HAP-1 (cell line): ENCODE results near the gene ITPK1.
"Not testable (repeated sequence)": the region's sequence is repeated elsewhere in the genome, so short reads cannot be mapped to it uniquely, and the experiment has no call there.

ENCODE experiments used
- DNase-seq, 2 experiments: peaks; one replicate each; pipeline ENCODE4 v3.0.0-alpha.2; 2016 to 2020; ENCODE audit warnings: low spot score in 2 of 2
- H3K27me3 ChIP-seq: fragments of 250-450 bp; sonication (Bioruptor Pico); 2 replicates; pipeline ENCODE4 v1.5.1; 2020; ENCODE audit warnings: low read depth, mild to moderate bottlenecking, moderate library complexity
- H3K36me3 ChIP-seq: fragments of 250-450 bp; sonication (Bioruptor Pico); replicated peaks from 2 replicates; pipeline ENCODE4 v1.5.1; 2020; ENCODE audit warnings: mild to moderate bottlenecking
- H3K4me1 ChIP-seq: fragments of 250-450 bp; sonication (Bioruptor Pico); 2 replicates; pipeline ENCODE4 v1.5.1; 2020; ENCODE audit warnings: mild to moderate bottlenecking
- H3K4me3 ChIP-seq: fragments of 250-450 bp; sonication (Bioruptor Pico); 2 replicates; pipeline ENCODE4 v1.5.1; 2020; ENCODE audit warnings: mild to moderate bottlenecking, moderate library complexity
- H3K9me3 ChIP-seq: fragments of 250-450 bp; sonication (Bioruptor Pico); 2 replicates; pipeline ENCODE4 v1.5.1; 2020; ENCODE audit warnings: mild to moderate bottlenecking, moderate library complexity
- in situ Hi-C: fragments of 300-500 bp; cut with MboI; formaldehyde crosslinking; loops from 3 replicates; pipeline ENCODE4 v1.14.3; 2020; ENCODE audit warnings: low sequenced_read_pairs, inconsistent platforms, mixed read lengths

ITPK1 gene

GRCh38 chr14:93142854-93143652 is 27.3 kb upstream of the ITPK1 start:
- DNase-seq, result no peak
- no peaks in the 10 kb centered on the region for H3K4me1 ChIP-seq
- no peak overlapping the region for H3K4me3 ChIP-seq
- no peaks in the 10 kb centered on the region for H3K9me3 ChIP-seq
- H3K36me3 ChIP-seq, result no peaks in the 10 kb centered on the region
- in situ Hi-C loops, result no loop called here
- no peaks in the 10 kb centered on the region for H3K27me3 ChIP-seq

GRCh38 chr14:93137864-93138263 is 22.1 kb upstream of the ITPK1 start:
- H3K4me3 ChIP-seq, result no peak overlapping the region
- no peaks in the 10 kb centered on the region for H3K36me3 ChIP-seq
- peak in 1 of 2 experiments; percentile 25 for DNase-seq
- no peaks in the 10 kb centered on the region for H3K27me3 ChIP-seq
- no peaks in the 10 kb centered on the region for H3K4me1 ChIP-seq
- in situ Hi-C loops, result loop anchor here (5.0 kb wide), 1 partner anchor 196 kb away; no protein-coding TSS in a partner anchor
- H3K9me3 ChIP-seq, result no peaks in the 10 kb centered on the region

GRCh38 chr14:93136508-93136907 is 20.8 kb upstream of the ITPK1 start:
- H3K36me3 ChIP-seq, H3K27me3 ChIP-seq, H3K9me3 ChIP-seq, DNase-seq, H3K4me1 ChIP-seq, H3K4me3 ChIP-seq: not testable (repeated sequence)
- in situ Hi-C loops, result loop anchor here (5.0 kb wide), 1 partner anchor 194 kb away; no protein-coding TSS in a partner anchor

- Histone ChIP-seq H3K36me3 (no peaks in the 10 kb centered on the region), H3K27me3 (no peaks in the 10 kb centered on the region), H3K9me3 (no peaks in the 10 kb centered on the region), H3K4me1 (no peaks in the 10 kb centered on the region), H3K4me3 (no peak overlapping the region)
- in situ Hi-C loops, result loop anchor here (5.0 kb wide), 1 partner anchor 194 kb away; no protein-coding TSS in a partner anchor
- DNase-seq, result no peak
Observed at GRCh38 chr14:93136009-93136408, 20.3 kb upstream of the ITPK1 start.

- Histone ChIP-seq H3K4me1 (no peaks in the 10 kb centered on the region), H3K36me3 (no peaks in the 10 kb centered on the region), H3K27me3 (no peaks in the 10 kb centered on the region), H3K9me3 (no peaks in the 10 kb centered on the region), H3K4me3 (no peak overlapping the region)
- in situ Hi-C loops, result loop anchor here (5.0 kb wide), 1 partner anchor 193 kb away; no protein-coding TSS in a partner anchor
- no peak for DNase-seq
Observed at GRCh38 chr14:93135399-93135798, 19.7 kb upstream of the ITPK1 start.

- Histone ChIP-seq H3K9me3 (no peaks in the 10 kb centered on the region), H3K27me3 (no peaks in the 10 kb centered on the region), H3K4me1 (no peaks in the 10 kb centered on the region), H3K4me3 (no peak overlapping the region), H3K36me3 (no peaks in the 10 kb centered on the region)
- DNase-seq, result no peak
- in situ Hi-C loops, result no loop called here
Observed at GRCh38 chr14:93133464-93133863, 17.7 kb upstream of the ITPK1 start.

- Histone ChIP-seq H3K4me3 (no peak overlapping the region), H3K27me3 (no peaks in the 10 kb centered on the region), H3K4me1 (no peaks in the 10 kb centered on the region), H3K9me3 (no peaks in the 10 kb centered on the region), H3K36me3 (no peaks in the 10 kb centered on the region)
- in situ Hi-C loops, result no loop called here
- DNase-seq, result no peak
Observed at GRCh38 chr14:93132472-93133065, 16.8 kb upstream of the ITPK1 start.

- DNase-seq, H3K4me3 ChIP-seq, H3K27me3 ChIP-seq, H3K36me3 ChIP-seq, in situ Hi-C loops, H3K9me3 ChIP-seq, H3K4me1 ChIP-seq: not testable (repeated sequence)
Observed at GRCh38 chr14:93131257-93131820, 15.6 kb upstream of the ITPK1 start.

GRCh38 chr14:93128725-93129459 is 13.2 kb upstream of the ITPK1 start:
- in situ Hi-C loops, result no loop called here
- H3K9me3 ChIP-seq, result no peaks in the 10 kb centered on the region
- H3K4me1 ChIP-seq, result no peaks in the 10 kb centered on the region
- no peak for DNase-seq
- H3K4me3 ChIP-seq, result no peak overlapping the region
- H3K27me3 ChIP-seq, result no peaks in the 10 kb centered on the region
- H3K36me3 ChIP-seq, result no peaks in the 10 kb centered on the region

- in situ Hi-C loops, result no loop called here
- H3K36me3 ChIP-seq, result no peaks in the 10 kb centered on the region
- no peaks in the 10 kb centered on the region for H3K27me3 ChIP-seq
Observed at GRCh38 chr14:93126111-93126510, 10.4 kb upstream of the ITPK1 start.

GRCh38 chr14:93122826-93123225 is 7.1 kb upstream of the ITPK1 start:
- H3K9me3 ChIP-seq, result no peaks in the 10 kb centered on the region
- no peak for DNase-seq
- H3K4me1 ChIP-seq, result no peaks in the 10 kb centered on the region
- no peaks in the 10 kb centered on the region for H3K27me3 ChIP-seq
- H3K36me3 ChIP-seq, result no peaks in the 10 kb centered on the region
- in situ Hi-C loops, result no loop called here
- no peak overlapping the region for H3K4me3 ChIP-seq

More at GRCh38 chr14:93126111-93126510, 10.4 kb upstream of the ITPK1 start:
- no peaks in the 10 kb centered on the region for H3K4me1 ChIP-seq
- DNase-seq, result no peak
- H3K4me3 ChIP-seq, result no peak overlapping the region
- no peaks in the 10 kb centered on the region for H3K9me3 ChIP-seq

GRCh38 chr14:93121030-93121834 is 5.5 kb upstream of the ITPK1 start:
- in situ Hi-C loops, result no loop called here
- DNase-seq, result no peak
- peaks cover 4% of the 10 kb centered on the region for H3K4me1 ChIP-seq
- H3K27me3 ChIP-seq, result no peaks in the 10 kb centered on the region
- no peaks in the 10 kb centered on the region for H3K36me3 ChIP-seq
- H3K9me3 ChIP-seq, result no peaks in the 10 kb centered on the region
- no peak overlapping the region for H3K4me3 ChIP-seq

GRCh38 chr14:93120517-93120916 is 4.8 kb upstream of the ITPK1 start:
- Histone ChIP-seq H3K27me3 (no peaks in the 10 kb centered on the region), H3K4me1 (peaks cover 6% of the 10 kb centered on the region), H3K4me3 (no peak overlapping the region), H3K36me3 (no peaks in the 10 kb centered on the region), H3K9me3 (no peaks in the 10 kb centered on the region)
- DNase-seq, result no peak
- in situ Hi-C loops, result no loop called here
